ENCODE data around the gene SLC10A4.

GRCh38 chr4:48462363-48462762, 20.8 kb upstream of the SLC10A4 start:
- TF ChIP-seq CTCF (conservative IDR thresholded peaks at IDR 0.05 in 1 of 2, IDR thresholded peaks at IDR 0.05 in 1 of 2; ENCODE audit: extremely low read depth in 1 of 2, insufficient read depth in 1 of 2, low read depth in 1 of 2, low read length in 2 of 2) = no peak
- TF ChIP-seq EZH2 (IDR thresholded peaks at IDR 0.05; ENCODE audit: borderline replicate concordance, low read length) = no peak
